Epithelial cell of proximal tubule (primary cell): ENCODE results near the gene CENPM. TPM values are rescaled to one million over a fixed set of nuclear protein-coding genes. Genes with fewer than 3 reads are reported as not detected.

Experiments used
- DNase-seq: peaks from one replicate; pipeline ENCODE4 v3.0.0-alpha.2; 2011; ENCODE audit warnings: low read depth
- H3K4me3 ChIP-seq: 2 replicates; pipeline ENCODE4 v1.5.1; 2011; ENCODE audit warnings: low read depth, mild to moderate bottlenecking, low read length
- CTCF ChIP-seq: conservative IDR thresholded peaks from 2 replicates; pipeline ENCODE4 v1.5.1; 2012; ENCODE audit warnings: low read depth, mild to moderate bottlenecking, low read length
- total RNA-seq: library from RNA; depleted of rRNA; stranded (reverse); fragments of >200 nt; gene quantifications from 2 replicates; pipeline ENCODE4 v1.2.3, GENCODE V29; 2015

The CENPM gene
- total RNA-seq, 1 donor from 2014 or later = 58.2 TPM

- no peak for DNase-seq
- TF ChIP-seq CTCF = no peak
- no peak overlapping the region for H3K4me3 ChIP-seq
These were observed 28.5 kb upstream of the CENPM start for GRCh38 chr22:41975299-41976069.

GRCh38 chr22:41974691-41975290 lies 27.8 kb upstream of the CENPM start:
- DNase-seq = no peak
- no peak overlapping the region for H3K4me3 ChIP-seq
- TF ChIP-seq CTCF = no peak

- no peak for TF ChIP-seq CTCF
- DNase-seq = no peak
- no peak overlapping the region for H3K4me3 ChIP-seq
These were observed 24.5 kb upstream of the CENPM start for GRCh38 chr22:41971431-41971830.

GRCh38 chr22:41970601-41971000 lies 23.6 kb upstream of the CENPM start:
- no peak for TF ChIP-seq CTCF
- H3K4me3 ChIP-seq = no peak overlapping the region
- DNase-seq = no peak

- no peak for DNase-seq
- TF ChIP-seq CTCF = no peak
- no peak within 1 kb of the TSS for H3K4me3 ChIP-seq
These were observed 22.2 kb upstream of the CENPM start, which contains the start of gene SEPTIN3 for GRCh38 chr22:41969110-41969646. Gene SEPTIN3, plus strand, starts transcription at chr22:41969443. Its CDS starts 2,050 bp downstream, at chr22:41971493.

GRCh38 chr22:41968601-41969000 lies 21.6 kb upstream of the CENPM start:
- no peak for TF ChIP-seq CTCF
- no peak overlapping the region for H3K4me3 ChIP-seq
- DNase-seq = no peak
